H9 (cell line): ENCODE measurements around the gene TTC9. TPM values are rescaled to one million over a fixed set of nuclear protein-coding genes. Genes with fewer than 3 reads are reported as not detected.

ENCODE experiments used
- DNase-seq: peaks from one replicate; pipeline ENCODE4 v3.0.0-alpha.2; 2017
- H2AFZ ChIP-seq: one replicate; pipeline ENCODE4 v1.6.1; 2013; ENCODE audit warnings: mild to moderate bottlenecking, low read length, control low read depth, moderate library complexity
- H2AK5ac ChIP-seq: 2 replicates; pipeline ENCODE4 v1.6.1; 2013; ENCODE audit warnings: low read length, control low read depth, mixed read lengths; ENCODE audit not compliant: insufficient read length
- H2BK120ac ChIP-seq: one replicate; pipeline ENCODE4 v1.6.1; 2013; ENCODE audit warnings: low read depth, mild to moderate bottlenecking, low read length, control low read depth, inconsistent platforms; ENCODE audit not compliant: poor library complexity, severe bottlenecking
- H2BK12ac ChIP-seq: 2 replicates; pipeline ENCODE4 v1.6.1; 2013; ENCODE audit warnings: low read length, control low read depth, mixed read lengths, low read depth; ENCODE audit not compliant: insufficient read length
- H2BK15ac ChIP-seq: 2 replicates; pipeline ENCODE4 v1.6.1; 2013; ENCODE audit warnings: low read depth, low read length, control low read depth
- H2BK20ac ChIP-seq: one replicate; pipeline ENCODE4 v1.6.1; 2013; ENCODE audit warnings: low read depth, mild to moderate bottlenecking, low read length, control low read depth, inconsistent platforms; ENCODE audit not compliant: poor library complexity, severe bottlenecking
- H2BK5ac ChIP-seq: 2 replicates; pipeline ENCODE4 v1.6.1; 2013; ENCODE audit warnings: low read length, control low read depth, mixed read lengths; ENCODE audit not compliant: insufficient read length
- H3K14ac ChIP-seq: 2 replicates; pipeline ENCODE4 v1.6.1; 2013; ENCODE audit warnings: low read length, control low read depth; ENCODE audit not compliant: insufficient read depth
- H3K18ac ChIP-seq: 2 replicates; pipeline ENCODE4 v1.6.1; 2013; ENCODE audit warnings: low read depth, mild to moderate bottlenecking, mixed read lengths, low read length, control low read depth; ENCODE audit not compliant: insufficient read length
- H3K23ac ChIP-seq: 2 replicates; pipeline ENCODE4 v1.6.1; 2013; ENCODE audit warnings: low read length, control low read depth, mixed read lengths, low read depth; ENCODE audit not compliant: insufficient read length
- H3K23me2 ChIP-seq: 2 replicates; pipeline ENCODE4 v1.6.1; 2013; ENCODE audit warnings: low read depth, mild to moderate bottlenecking, mixed read lengths, low read length, control low read depth; ENCODE audit not compliant: insufficient read length, poor library complexity, severe bottlenecking
- H3K27ac ChIP-seq: 2 replicates; pipeline ENCODE4 v1.5.1; 2013; ENCODE audit warnings: low read length, control low read depth, mixed read lengths, low read depth; ENCODE audit not compliant: insufficient read length
- H3K27me3 ChIP-seq: 2 replicates; pipeline ENCODE4 v1.6.1; 2013; ENCODE audit warnings: low read length, control low read depth, inconsistent platforms; ENCODE audit not compliant: insufficient read depth
- H3K4ac ChIP-seq: 2 replicates; pipeline ENCODE4 v1.6.1; 2013; ENCODE audit warnings: low read depth, mild to moderate bottlenecking, control low read depth, inconsistent platforms, low read length, moderate library complexity
- H3K4me1 ChIP-seq: 2 replicates; pipeline ENCODE4 v1.6.1; 2013; ENCODE audit warnings: low read length, control low read depth, inconsistent platforms; ENCODE audit not compliant: insufficient read depth
- H3K4me2 ChIP-seq: 2 replicates; pipeline ENCODE4 v1.6.1; 2013; ENCODE audit warnings: low read length, control low read depth, mixed read lengths; ENCODE audit not compliant: insufficient read length, insufficient read depth
- H3K56ac ChIP-seq: 2 replicates; pipeline ENCODE4 v1.6.1; 2013; ENCODE audit warnings: low read depth, mild to moderate bottlenecking, mixed read lengths, low read length, control low read depth; ENCODE audit not compliant: insufficient read length
- H3K79me1 ChIP-seq: 2 replicates; pipeline ENCODE4 v1.6.1; 2013; ENCODE audit warnings: low read depth, mild to moderate bottlenecking, moderate library complexity, low read length, control low read depth, inconsistent platforms; ENCODE audit not compliant: insufficient read depth, poor library complexity, severe bottlenecking
- H3K79me2 ChIP-seq: 2 replicates; pipeline ENCODE4 v1.6.1; 2013; ENCODE audit warnings: low read length, control low read depth, inconsistent platforms; ENCODE audit not compliant: insufficient read depth
- H3K9ac ChIP-seq: 2 replicates; pipeline ENCODE4 v1.6.1; 2013; ENCODE audit warnings: low read length, control low read depth, mixed read lengths; ENCODE audit not compliant: insufficient read length; ENCODE audit errors: extremely low read depth
- H3K9me3 ChIP-seq: one replicate; pipeline ENCODE4 v1.6.1; 2013; ENCODE audit warnings: low read depth, low read length, inconsistent platforms; ENCODE audit not compliant: control insufficient read depth
- H3T11ph ChIP-seq: one replicate; pipeline ENCODE4 v1.6.1; 2013; ENCODE audit warnings: mild to moderate bottlenecking, low read length, control low read depth, inconsistent platforms
- H4K20me1 ChIP-seq: one replicate; pipeline ENCODE4 v1.6.1; 2013; ENCODE audit not compliant: control insufficient read depth, insufficient read length, insufficient read depth
- H4K5ac ChIP-seq: 2 replicates; pipeline ENCODE4 v1.6.1; 2013; ENCODE audit warnings: low read depth, mild to moderate bottlenecking, mixed read lengths, low read length, control low read depth; ENCODE audit not compliant: insufficient read length
- H4K8ac ChIP-seq: replicated peaks from 2 replicates; pipeline ENCODE4 v1.6.1; 2013; ENCODE audit warnings: low read length, control low read depth, mixed read lengths, low read depth; ENCODE audit not compliant: insufficient read length
- H4K91ac ChIP-seq: 2 replicates; pipeline ENCODE4 v1.6.1; 2013; ENCODE audit warnings: low read depth, mild to moderate bottlenecking, moderate library complexity, mixed read lengths, low read length, control low read depth; ENCODE audit not compliant: insufficient read length
- H3K27ac Mint-ChIP-seq, 3 experiments: 2 replicates in 2 of 3; 3 replicates in 1 of 3; pipeline ENCODE4 v1.8.0; 2020 to 2021; ENCODE audit warnings: mixed read lengths in 3 of 3, mild to moderate bottlenecking in 1 of 3, moderate library complexity in 1 of 3
- H3K27me3 Mint-ChIP-seq: 2 replicates; pipeline ENCODE4 v1.8.0; 2021; ENCODE audit warnings: low read depth, mild to moderate bottlenecking, moderate library complexity, mixed read lengths
- H3K36me3 Mint-ChIP-seq, 3 experiments: 2 replicates in 2 of 3; 3 replicates in 1 of 3; pipeline ENCODE4 v1.8.0; 2020 to 2021; ENCODE audit warnings: low read depth in 3 of 3, mixed read lengths in 3 of 3; ENCODE audit not compliant: insufficient read depth in 1 of 3
- H3K4me1 Mint-ChIP-seq, 2 experiments: 2 replicates each; pipeline ENCODE4 v1.8.0; 2020; ENCODE audit warnings: mixed read lengths in 2 of 2
- H3K4me3 Mint-ChIP-seq, 2 experiments: 2 replicates in 1 of 2; 3 replicates in 1 of 2; pipeline ENCODE4 v1.8.0; 2020 to 2021; ENCODE audit warnings: mild to moderate bottlenecking in 2 of 2, mixed read lengths in 2 of 2, moderate library complexity in 1 of 2
- H3K9me3 Mint-ChIP-seq, 2 experiments: 2 replicates in 1 of 2; 3 replicates in 1 of 2; pipeline ENCODE4 v1.8.0; 2020; ENCODE audit warnings: mild to moderate bottlenecking in 2 of 2, mixed read lengths in 2 of 2, moderate library complexity in 1 of 2
- CTCF ChIP-seq: fragments of 200-600 bp; sonication (generic); conservative IDR thresholded peaks from 3 replicates; pipeline ENCODE4 v1.8.0; 2021; ENCODE audit warnings: antibody characterized with exemption, mild to moderate bottlenecking
- WGBS: extraction: QIAGEN DNeasy Blood & Tissue Kit; methylation state at CpG from one replicate; pipeline ENCODE4 v1.1.7; 2013; ENCODE audit warnings: missing lambda C conversion rate, low lambda C conversion rate, mixed read lengths; ENCODE audit not compliant: insufficient read length; ENCODE audit errors: extremely low coverage; 5-methylcytosine and 5-hydroxymethylcytosine counted together
- total RNA-seq: library from RNA; stranded (reverse); gene quantifications from 2 replicates; pipeline ENCODE4 v1.2.1, GENCODE V29; 2021

TTC9 gene
- total RNA-seq, 1 experiment from 2014 or later, result 17.4 TPM

- peaks cover 12% of the 10 kb centered on the region for H3K23me2 ChIP-seq
- no peak overlapping the region for H3K18ac ChIP-seq
- H4K5ac ChIP-seq, result no peak overlapping the region
- H3K27ac ChIP-seq, result peak overlapping the region; percentile 92
- peaks cover 26% of the 10 kb centered on the region for H3K4me1 ChIP-seq
- Mint-ChIP-seq H3K36me3 (peaks cover 14 to 22% (median 20%) of the 10 kb centered on the region in 3 experiments), H3K27me3 (no peaks in the 10 kb centered on the region), H3K4me1 (peaks cover 49 to 60% of the 10 kb centered on the region in 2 experiments), H3K4me3 (peak overlapping the region in 1 of 2 experiments; percentile 68; a peak in 3 of 5 replicates), H3K9me3 (no peaks in the 10 kb centered on the region), H3K27ac (peak overlapping the region; percentile 92 to 94 (median 93))
- H3K4ac ChIP-seq, result no peak overlapping the region
- no peak overlapping the region for H2BK12ac ChIP-seq
- no peak overlapping the region for H4K8ac ChIP-seq
- no peak overlapping the region for H2BK120ac ChIP-seq
- peaks cover 57% of the 10 kb centered on the region; the same call in 1 of the 2 replicates for H3K79me2 ChIP-seq
- no CpG with 5 or more reads among the region's 2 CpGs for WGBS
- H3K4me2 ChIP-seq, result peak overlapping the region; percentile 22
- H2BK20ac ChIP-seq, result no peak overlapping the region
- no peaks in the 10 kb centered on the region for H3K27me3 ChIP-seq
- no peaks in the 10 kb centered on the region for H3K9me3 ChIP-seq
- no peak overlapping the region for H2AK5ac ChIP-seq
- TF ChIP-seq CTCF, result no peak
- H2BK15ac ChIP-seq, result no peak overlapping the region
- H3K23ac ChIP-seq, result no peak overlapping the region
- no peak overlapping the region for H3K9ac ChIP-seq
- no peak overlapping the region for H2BK5ac ChIP-seq
- no peaks in the 10 kb centered on the region for H4K20me1 ChIP-seq
- no peak overlapping the region for H3K56ac ChIP-seq
- no peak overlapping the region for H2AFZ ChIP-seq
- H3K14ac ChIP-seq, result no peak overlapping the region
- no peak for DNase-seq
- H3T11ph ChIP-seq, result no peak overlapping the region
- peaks cover 4% of the 10 kb centered on the region for H3K79me1 ChIP-seq
- no peak overlapping the region for H4K91ac ChIP-seq
Observed at GRCh38 chr14:70646705-70647104, 5.0 kb downstream of the TTC9 start.
